Ishikawa (cell line): Measurements from ENCODE around the gene PIGP.

Experiments
- CEBPB ChIP-seq: IDR thresholded peaks from 2 replicates; pipeline ENCODE4 v1.6.1; 2012
- CREB1 ChIP-seq: IDR thresholded peaks from 2 replicates; pipeline ENCODE4 v1.6.1; 2012; ENCODE audit warnings: low read depth
- EGR1 ChIP-seq: IDR thresholded peaks from 2 replicates; pipeline ENCODE4 v1.6.1; 2012
- EP300 ChIP-seq: IDR thresholded peaks from 2 replicates; pipeline ENCODE4 v1.6.1; 2012; ENCODE audit warnings: borderline replicate concordance
- FOXM1 ChIP-seq: IDR thresholded peaks from 2 replicates; pipeline ENCODE4 v1.6.1; 2012; ENCODE audit warnings: low read depth, borderline replicate concordance
- NFIC ChIP-seq: IDR thresholded peaks from 2 replicates; pipeline ENCODE4 v1.6.1; 2012
- RAD21 ChIP-seq: IDR thresholded peaks from 2 replicates; pipeline ENCODE4 v1.6.1; 2012; ENCODE audit warnings: low read depth
- TAF1 ChIP-seq: IDR thresholded peaks from 2 replicates; pipeline ENCODE4 v1.6.1; 2012; ENCODE audit warnings: low read depth, mild to moderate bottlenecking
- TCF12 ChIP-seq: IDR thresholded peaks from 2 replicates; pipeline ENCODE4 v1.6.1; 2012; ENCODE audit warnings: low read depth
- TEAD4 ChIP-seq: IDR thresholded peaks from 2 replicates; pipeline ENCODE4 v1.6.1; 2012
- YY1 ChIP-seq: IDR thresholded peaks from 2 replicates; pipeline ENCODE4 v1.6.1; 2012; ENCODE audit warnings: low read depth
- ZBTB7A ChIP-seq: IDR thresholded peaks from 2 replicates; pipeline ENCODE4 v1.6.1; 2012; ENCODE audit warnings: low read depth
- TF ChIP-seq, protein P1 (sequence below): IDR thresholded peaks from 2 replicates; pipeline ENCODE4 v1.6.1; 2012; ENCODE audit warnings: low read depth, mild to moderate bottlenecking
- TF ChIP-seq, protein P2 (sequence below): IDR thresholded peaks from 2 replicates; pipeline ENCODE4 v1.6.1; 2012
- TF ChIP-seq, protein P3 (sequence below): IDR thresholded peaks from 2 replicates; pipeline ENCODE4 v1.6.1; 2012

Gene PIGP

DNA sequence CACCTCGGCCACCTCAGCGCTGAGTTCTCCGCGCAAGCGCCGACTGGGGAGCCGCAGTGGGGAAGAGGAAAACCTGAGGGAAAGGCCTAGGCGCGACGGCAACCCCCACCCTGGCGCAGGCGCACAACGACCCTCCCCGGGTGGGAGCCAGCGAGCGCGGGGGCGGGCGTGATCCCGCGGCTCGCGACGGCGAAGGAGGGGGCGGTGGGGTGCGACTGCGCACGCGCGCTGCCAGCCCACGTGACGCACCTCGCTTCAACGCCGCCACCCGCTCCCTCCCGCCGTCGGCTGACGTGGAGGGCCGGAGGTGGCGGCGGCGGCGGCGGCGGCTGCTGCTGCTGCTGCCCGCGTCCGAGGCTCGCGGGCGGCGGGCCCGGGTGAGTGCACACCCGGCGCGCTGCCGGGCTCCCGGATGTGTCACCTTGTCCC lies at the start of gene PIGP, which contains the start of gene TTC3:
Gene PIGP, minus strand, starts transcription at position 84 of the 429 bp plus-strand sequence. CDS start 556 bp downstream, outside the sequence.
Gene TTC3, plus strand, starts transcription at position 267 of the 429 bp plus-strand sequence. CDS start 14,004 bp downstream, outside the sequence.
- TF ChIP-seq TEAD4 (0 out of 2 replicates have a peak, but pooled peaks have one; percentile 24), EP300 (0 out of 2 replicates have a peak, but pooled peaks have one; percentile 7), ZBTB7A (no peak), FOXM1 (no peak), NFIC (no peak), CEBPB (no peak), EGR1 (peak; percentile 99), YY1 (no peak; the same call in 1 of the 2 replicates), TAF1 (peak; percentile 71; the same call in 1 of the 2 replicates), CREB1 (peak; percentile 24; the same call in 1 of the 2 replicates), TCF12 (peak; percentile 22; the same call in 1 of the 2 replicates)
- TF ChIP-seq, protein P1, sequence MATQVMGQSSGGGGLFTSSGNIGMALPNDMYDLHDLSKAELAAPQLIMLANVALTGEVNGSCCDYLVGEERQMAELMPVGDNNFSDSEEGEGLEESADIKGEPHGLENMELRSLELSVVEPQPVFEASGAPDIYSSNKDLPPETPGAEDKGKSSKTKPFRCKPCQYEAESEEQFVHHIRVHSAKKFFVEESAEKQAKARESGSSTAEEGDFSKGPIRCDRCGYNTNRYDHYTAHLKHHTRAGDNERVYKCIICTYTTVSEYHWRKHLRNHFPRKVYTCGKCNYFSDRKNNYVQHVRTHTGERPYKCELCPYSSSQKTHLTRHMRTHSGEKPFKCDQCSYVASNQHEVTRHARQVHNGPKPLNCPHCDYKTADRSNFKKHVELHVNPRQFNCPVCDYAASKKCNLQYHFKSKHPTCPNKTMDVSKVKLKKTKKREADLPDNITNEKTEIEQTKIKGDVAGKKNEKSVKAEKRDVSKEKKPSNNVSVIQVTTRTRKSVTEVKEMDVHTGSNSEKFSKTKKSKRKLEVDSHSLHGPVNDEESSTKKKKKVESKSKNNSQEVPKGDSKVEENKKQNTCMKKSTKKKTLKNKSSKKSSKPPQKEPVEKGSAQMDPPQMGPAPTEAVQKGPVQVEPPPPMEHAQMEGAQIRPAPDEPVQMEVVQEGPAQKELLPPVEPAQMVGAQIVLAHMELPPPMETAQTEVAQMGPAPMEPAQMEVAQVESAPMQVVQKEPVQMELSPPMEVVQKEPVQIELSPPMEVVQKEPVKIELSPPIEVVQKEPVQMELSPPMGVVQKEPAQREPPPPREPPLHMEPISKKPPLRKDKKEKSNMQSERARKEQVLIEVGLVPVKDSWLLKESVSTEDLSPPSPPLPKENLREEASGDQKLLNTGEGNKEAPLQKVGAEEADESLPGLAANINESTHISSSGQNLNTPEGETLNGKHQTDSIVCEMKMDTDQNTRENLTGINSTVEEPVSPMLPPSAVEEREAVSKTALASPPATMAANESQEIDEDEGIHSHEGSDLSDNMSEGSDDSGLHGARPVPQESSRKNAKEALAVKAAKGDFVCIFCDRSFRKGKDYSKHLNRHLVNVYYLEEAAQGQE: no peak
- TF ChIP-seq, protein P2, sequence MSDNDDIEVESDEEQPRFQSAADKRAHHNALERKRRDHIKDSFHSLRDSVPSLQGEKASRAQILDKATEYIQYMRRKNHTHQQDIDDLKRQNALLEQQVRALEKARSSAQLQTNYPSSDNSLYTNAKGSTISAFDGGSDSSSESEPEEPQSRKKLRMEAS: no peak; the same call in 1 of the 2 replicates
- TF ChIP-seq, protein P3, sequence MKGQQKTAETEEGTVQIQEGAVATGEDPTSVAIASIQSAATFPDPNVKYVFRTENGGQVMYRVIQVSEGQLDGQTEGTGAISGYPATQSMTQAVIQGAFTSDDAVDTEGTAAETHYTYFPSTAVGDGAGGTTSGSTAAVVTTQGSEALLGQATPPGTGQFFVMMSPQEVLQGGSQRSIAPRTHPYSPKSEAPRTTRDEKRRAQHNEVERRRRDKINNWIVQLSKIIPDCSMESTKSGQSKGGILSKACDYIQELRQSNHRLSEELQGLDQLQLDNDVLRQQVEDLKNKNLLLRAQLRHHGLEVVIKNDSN: peak; percentile 96

DNA sequence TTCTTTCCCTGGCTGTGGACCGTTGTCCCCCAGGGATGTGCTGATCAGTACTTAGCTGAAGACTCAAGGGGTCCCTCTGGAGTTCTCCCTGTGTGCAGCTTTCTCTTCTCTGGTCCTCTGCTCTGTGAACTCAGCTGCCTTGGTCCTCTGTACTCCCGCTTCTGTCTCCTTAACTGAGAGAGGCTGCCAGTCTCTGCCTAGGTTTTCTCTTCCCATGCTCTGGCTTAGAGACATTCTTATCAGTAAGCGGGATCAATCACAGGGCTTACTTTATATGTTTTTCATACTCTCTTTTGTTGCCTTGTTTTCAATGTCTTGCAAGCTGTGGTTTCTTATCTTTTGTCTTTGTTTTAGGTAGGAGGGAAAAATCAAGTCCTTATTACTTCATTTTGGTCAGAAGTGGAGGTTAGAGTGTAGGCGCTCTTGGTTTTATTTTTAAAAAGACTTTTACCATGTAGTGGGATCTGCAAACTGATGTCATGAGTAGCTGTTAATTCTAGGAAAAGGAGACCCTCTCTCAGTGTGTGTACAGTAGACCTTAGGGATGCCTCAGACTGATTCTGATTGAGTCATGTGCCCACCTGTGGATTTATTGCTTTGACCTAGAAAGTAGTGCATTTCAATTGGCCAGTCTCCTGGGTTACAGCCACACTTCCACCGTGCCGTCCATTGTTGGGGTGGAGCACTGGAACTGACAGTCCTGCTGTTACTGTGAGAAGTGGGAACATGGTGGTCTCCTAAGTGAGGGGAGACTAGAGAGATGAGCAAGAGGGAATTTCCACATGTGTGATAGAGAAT lies 46.7 kb upstream of the PIGP start:
- TF ChIP-seq CREB1: no peak
- no peak for TF ChIP-seq EGR1
- no peak for TF ChIP-seq TCF12
- TF ChIP-seq EP300: no peak
- TF ChIP-seq TEAD4: no peak
- TF ChIP-seq CEBPB: no peak
- TF ChIP-seq, protein P2: no peak

DNA sequence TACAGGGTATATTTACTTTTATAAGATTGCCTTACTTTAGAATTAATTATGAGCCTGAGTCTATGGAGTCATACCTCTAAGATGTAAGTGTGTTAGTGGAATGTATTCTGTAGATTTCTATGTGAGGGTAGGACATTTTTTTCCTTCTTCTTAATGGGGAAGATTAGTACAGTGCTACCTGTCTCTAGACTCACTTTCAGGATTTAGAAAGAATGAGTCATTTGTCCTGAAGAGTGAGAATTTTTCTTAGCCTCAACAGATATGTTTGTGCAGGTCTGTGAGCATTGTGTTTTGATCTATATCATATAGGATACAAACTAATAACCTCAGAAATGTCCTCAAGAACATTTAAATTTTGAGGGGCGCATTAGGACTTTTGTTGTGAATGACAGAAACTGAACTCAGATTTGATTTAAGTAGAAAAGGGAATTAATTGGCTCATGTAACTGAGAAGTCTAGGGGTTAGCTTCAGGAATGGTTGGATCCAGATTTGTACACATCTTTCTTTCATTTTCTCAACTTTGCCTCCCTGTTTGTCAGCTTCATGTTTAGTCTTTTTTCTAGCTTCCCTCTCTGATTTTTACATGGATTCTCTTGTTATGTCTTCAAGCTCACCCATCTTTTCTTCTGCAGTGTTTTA lies 45.4 kb upstream of the PIGP start:
- TF ChIP-seq YY1: no peak
- no peak for TF ChIP-seq TCF12
- TF ChIP-seq EP300: no peak
- no peak for TF ChIP-seq EGR1
- TF ChIP-seq NFIC: no peak
- TF ChIP-seq ZBTB7A: no peak
- no peak for TF ChIP-seq CREB1
- TF ChIP-seq FOXM1: no peak
- no peak for TF ChIP-seq TEAD4
- TF ChIP-seq RAD21: no peak
- TF ChIP-seq, protein P1: no peak
- no peak for TF ChIP-seq CEBPB

DNA sequence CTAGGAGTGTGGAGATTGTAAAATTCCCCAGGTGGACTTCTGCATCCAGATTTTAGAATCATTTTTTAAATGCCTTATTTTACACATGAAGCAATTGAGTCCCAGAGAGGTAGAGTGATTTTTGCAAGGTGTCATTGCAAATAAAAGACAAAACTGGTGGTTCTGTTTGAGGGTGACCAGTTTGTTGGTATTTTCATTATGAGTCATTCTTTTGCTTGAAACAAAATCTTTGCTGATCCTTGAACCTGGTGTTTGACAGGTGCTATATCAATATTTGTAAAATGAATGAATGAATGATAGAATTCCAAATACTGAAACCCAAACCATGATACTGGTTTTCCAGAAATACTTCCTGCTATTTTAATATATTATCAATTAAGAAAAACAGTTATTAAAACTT lies 44.3 kb upstream of the PIGP start:
- TF ChIP-seq RAD21 (no peak), TAF1 (no peak), ZBTB7A (no peak), CREB1 (no peak), EP300 (no peak), EGR1 (no peak), FOXM1 (no peak), TEAD4 (no peak), YY1 (no peak), CEBPB (no peak)
- TF ChIP-seq, protein P1: no peak
- TF ChIP-seq, protein P3: no peak
- TF ChIP-seq, protein P2: no peak
